ENCODE results near the gene SLC38A4.

The SLC38A4 gene

GRCh38 chr12:46814143-46814542, 11.7 kb downstream of the SLC38A4 start:
- FAIRE-seq = no peak

DNA sequence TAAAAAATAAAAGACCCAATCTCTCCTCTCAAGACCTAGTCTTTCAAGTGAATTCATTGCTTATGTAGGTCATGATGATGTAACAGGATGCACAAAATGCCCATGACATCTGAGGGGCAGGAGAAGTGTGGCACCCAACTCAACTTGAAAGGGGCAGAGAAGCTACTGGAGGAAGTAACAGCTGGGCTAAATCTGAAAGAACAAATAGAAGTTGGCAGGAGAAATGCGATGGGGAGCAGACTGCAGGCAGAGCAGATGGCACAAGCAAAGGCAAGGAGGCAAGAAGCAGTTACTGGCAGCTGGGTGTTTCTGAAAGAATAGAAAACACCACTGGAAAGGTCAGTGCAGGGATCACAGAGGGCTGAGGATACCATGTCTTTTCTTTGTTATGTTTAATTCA, 14.6 kb downstream of the SLC38A4 start:
- FAIRE-seq = no peak

GRCh38 chr12:46808955-46809697, 16.7 kb downstream of the SLC38A4 start:
- peak; percentile 38 for FAIRE-seq

- FAIRE-seq = no peak
Observed at GRCh38 chr12:46808317-46808716, 17.5 kb downstream of the SLC38A4 start.

DNA sequence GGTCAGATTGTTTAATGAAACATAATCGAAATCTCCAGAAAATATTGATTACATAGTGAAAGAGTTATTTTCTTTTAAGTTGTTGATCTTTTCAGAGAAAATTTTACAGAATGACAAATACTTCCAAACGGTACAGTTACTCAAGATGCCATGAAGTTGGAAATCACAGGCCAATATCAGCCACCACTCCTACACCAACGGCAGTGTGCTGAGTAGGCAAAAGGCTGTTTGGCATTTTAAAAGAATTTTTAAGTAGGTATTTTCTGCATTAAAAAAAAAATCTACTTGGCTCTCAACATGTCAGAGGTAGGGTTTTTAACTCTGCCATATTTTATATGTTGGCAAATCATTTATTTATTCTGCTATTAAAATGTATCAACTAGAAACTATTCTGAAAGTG, 21.7 kb downstream of the SLC38A4 start:
- peak; percentile 43 for FAIRE-seq

DNA sequence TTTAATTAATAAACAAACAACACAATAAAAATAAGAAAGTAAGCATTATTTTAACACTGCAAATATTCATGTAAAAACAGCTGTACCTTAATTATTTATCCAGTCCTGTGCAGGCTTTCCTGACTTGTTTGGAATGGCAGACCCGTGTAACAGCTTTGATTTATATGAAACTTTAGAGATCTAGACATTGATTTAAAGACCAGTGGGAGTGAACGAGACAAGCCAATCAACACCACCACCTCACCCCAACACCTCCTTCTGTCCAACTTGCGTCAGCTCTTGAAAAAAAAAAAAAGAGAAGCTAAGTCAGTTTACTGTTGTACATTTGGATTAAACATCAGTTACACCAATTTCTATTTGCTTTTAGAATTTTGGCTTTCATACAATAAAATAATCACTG, 22.3 kb downstream of the SLC38A4 start:
- FAIRE-seq = peak; percentile 58

DNA sequence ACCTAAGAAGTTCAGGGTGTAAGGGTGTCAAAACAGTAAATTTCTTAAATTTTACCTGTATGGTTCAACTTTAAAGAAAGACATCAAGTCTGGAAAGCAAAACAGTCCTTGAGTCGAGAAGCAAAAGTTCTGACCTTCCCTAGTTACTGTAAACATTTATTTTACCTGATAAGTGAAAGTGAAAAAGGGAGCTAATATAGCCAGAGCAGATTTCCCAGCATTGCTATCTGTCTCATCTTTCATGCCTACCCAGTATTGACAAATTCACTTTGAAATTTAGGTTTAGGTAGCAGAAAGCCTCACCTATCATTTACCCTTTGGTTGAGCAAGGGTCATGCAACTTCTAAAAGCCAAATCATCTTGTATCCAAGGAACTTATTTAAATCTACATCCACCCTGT, 24.5 kb downstream of the SLC38A4 start:
- FAIRE-seq = peak; percentile 21

DNA sequence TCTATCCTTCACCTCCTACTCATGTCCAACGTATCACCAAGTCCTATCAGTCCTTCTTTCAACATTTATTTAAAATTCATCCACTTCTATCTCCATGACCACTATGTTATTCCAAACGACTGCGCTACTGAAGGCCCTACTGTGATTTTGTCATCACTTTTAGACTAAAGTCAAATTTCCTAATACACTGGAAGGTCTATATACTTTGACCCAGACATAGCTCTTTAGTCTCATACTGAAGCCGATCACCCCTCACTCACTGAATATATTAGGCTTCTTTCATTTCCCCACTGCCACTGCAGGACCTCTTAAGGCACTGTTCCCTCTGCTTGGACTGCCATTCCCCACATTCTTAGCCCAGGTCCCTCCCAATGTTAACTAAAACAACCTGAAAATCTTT, 25.6 kb downstream of the SLC38A4 start:
- FAIRE-seq = no peak

GRCh38 chr12:46798648-46799047, 27.1 kb downstream of the SLC38A4 start:
- no peak for FAIRE-seq

DNA sequence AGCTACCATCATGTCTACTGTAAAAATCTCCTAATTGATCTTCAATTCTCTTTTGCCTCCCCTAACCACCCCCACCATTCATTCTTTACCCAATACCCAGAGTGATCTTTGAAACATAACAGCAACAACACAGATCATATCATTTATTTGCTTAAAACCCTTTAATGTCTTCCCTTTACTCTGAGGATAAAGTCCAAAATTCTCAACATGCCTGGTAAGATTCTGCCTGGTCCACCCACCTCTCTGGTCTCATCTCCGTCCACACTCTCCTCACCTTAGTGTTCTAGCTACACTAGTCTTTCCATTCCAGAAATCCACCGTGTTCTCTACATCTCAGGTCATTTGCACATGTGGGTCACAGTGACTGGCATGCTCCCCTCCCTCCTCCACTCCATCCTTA, 27.7 kb downstream of the SLC38A4 start:
- FAIRE-seq = no peak

- FAIRE-seq = no peak
Observed at GRCh38 chr12:46795988-46796387, 29.8 kb downstream of the SLC38A4 start.

DNA sequence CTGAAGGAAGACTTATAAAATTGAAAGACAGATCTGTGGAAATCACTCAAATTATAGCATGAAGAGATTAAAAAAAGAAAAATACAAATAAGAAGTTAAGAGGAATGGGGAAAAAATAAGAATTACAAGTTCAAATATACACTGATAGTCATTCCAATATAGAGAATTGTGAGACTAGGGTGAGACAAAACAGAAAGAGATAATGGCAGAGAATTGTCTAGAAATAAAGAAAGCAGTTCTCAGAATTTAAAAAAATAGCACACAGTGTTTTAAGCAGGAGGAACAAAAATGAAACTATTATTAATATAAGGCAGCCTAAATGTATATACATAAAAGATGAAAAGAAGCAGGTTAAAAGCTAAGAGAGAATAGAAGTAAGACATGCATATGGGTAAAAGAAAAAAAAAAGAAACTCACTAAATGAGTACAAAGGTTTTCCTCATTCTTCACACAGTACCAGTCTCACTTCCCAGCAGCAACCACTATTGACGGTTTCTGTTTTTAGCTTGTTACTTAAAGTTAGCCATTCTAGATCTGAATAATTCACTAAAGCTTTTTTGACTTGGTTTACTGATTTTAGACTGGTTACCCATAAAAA, 31.1 kb downstream of the SLC38A4 start:
- FAIRE-seq = peak; percentile 51

- peak; percentile 84 for FAIRE-seq
Observed at GRCh38 chr12:46792925-46793324, 32.9 kb downstream of the SLC38A4 start.

DNA sequence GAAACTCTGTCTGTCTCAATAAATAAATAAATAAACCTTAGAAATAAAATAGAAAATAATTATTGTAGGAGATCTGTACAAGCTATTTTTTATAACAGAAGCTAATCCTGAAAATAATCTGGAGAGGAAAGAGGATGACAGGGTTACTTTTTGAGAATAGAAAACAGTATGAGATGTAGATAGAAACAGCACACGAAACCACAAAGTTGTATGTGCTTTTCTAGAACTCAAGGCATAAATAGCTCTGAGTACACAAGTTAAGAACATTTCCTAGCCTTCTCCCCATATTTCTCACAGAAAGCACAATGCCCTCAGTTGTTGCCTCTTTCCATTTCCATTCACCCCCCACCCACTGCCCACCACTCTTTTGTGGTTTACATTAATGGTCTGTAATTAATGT, 35.7 kb downstream of the SLC38A4 start:
- FAIRE-seq = no peak

DNA sequence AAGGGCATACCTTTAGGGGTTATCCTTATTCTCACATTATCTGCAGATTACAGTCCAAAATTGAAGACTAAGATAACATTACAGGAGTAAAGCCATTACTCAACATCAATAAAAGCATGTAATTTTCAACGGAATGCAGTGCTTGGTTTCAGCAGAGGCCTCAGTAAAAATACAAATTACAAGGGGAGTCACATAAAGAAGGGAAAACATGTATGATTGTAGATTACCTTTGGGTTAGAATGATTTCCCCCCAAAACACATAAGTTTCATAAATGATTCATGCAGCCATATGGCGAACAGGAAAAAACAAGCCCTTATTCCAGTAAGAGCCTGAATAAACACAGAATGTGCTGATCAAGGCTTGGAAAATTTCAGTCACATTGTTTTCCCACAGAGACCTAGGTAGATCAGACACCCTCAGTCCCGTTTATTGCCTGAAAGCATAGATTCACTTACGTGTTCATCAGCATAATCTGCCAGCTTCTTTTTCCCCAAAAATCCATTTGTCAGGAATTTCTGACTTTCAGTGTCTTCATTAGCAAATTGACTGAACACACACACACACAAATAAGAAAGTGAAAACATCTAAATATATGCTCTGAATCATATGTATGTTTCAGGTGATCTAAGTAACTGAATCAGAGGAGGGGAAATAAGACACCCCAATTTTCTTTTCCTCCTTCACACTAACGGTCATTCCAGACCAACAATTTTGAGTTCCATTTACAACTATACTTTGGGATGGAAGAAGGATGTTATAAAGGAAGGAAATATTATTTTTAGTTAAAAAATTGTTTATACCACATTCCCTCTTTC, 37.5 kb downstream of the SLC38A4 start:
- peak; percentile 94 for FAIRE-seq

DNA sequence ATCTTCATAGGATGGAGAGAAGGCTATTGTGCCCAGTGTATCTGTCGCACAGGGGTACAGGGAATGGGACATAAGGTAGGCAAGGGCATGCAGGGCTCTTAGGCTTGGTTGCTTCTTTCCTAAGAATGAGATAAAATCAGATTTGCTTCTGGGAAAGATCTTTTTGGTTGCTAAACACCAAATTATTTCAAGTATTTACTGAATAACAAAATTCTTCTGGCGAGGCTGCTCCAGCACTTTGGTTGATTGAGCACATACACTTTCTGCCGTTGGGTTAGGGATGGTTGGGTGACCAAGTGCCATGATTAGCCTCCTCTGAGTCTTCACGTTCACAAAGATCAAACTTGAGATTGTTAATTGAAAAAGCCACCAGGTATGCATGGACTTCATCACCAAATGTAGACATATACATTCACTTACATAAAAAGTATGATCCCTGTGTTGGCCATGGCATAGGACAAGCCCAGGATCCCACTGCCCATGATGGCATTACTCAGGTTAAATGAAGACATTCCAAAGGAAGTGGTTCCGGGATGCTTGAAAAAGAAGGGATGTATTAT, 38.2 kb downstream of the SLC38A4 start:
- no peak for FAIRE-seq

- FAIRE-seq = no peak
Observed at GRCh38 chr12:46786774-46787173, 39.0 kb downstream of the SLC38A4 start.

GRCh38 chr12:46785382-46785781, 40.4 kb downstream of the SLC38A4 start:
- FAIRE-seq = no peak

- FAIRE-seq = no peak
Observed at GRCh38 chr12:46783871-46784270, 41.9 kb downstream of the SLC38A4 start.

- no peak for FAIRE-seq
Observed at GRCh38 chr12:46779879-46780278, 45.9 kb downstream of the SLC38A4 start.

GRCh38 chr12:46779063-46779462, 46.7 kb downstream of the SLC38A4 start:
- no peak for FAIRE-seq

DNA sequence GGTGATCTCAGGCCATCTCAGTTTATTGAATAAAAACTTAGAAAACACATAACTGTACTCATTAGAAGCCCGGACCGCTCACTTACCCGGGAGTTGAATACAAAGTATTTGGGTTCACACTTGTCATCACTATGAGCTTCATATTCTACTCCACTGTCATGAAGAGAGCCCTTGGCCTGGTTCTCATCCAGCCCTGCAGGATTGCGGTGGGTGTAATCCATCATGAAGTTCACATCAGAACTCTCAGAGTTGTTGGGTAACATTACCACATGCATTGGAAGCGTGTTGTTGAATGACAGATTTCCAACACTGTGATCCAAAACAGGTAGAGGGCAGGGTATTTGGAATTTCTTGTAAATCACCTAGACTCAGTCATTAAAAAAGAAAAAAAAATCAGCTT, 47.4 kb downstream of the SLC38A4 start:
- FAIRE-seq = no peak

GRCh38 chr12:46777587-46777986, 48.2 kb downstream of the SLC38A4 start:
- no peak for FAIRE-seq

DNA sequence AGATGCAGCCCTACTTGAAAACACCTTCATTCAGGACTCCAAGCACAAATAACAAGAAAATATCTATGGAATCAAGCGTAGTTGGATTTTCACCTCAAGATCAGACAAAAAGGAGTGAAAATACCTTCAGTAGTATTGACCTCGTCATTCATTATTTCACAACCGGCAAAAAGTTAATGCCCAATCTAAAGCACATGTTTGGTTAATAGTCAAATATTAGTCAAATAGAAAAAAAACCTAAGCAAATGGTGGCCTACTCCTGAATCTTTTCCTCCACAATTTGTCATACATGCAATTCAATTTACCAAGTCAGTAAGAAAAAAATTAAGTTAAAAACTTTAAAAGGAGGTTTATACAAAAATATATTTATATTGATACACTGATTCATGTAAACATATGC, 50.0 kb downstream of the SLC38A4 start:
- no peak for FAIRE-seq

All from islet of Langerhans (tissue), 1 donor.